ENCODE measurements around the gene ARAP1.

The ARAP1 gene

GRCh38 chr11:72686639-72687220, 65.5 kb downstream of the ARAP1 start:
- no peak overlapping the region for H3K4me2 ChIP-seq (ENCODE audit: low read depth, low read length, poor library complexity, severe bottlenecking)
- no peaks in the 10 kb centered on the region for H3K4me1 ChIP-seq (ENCODE audit: insufficient read depth, low read length, poor library complexity, severe bottlenecking)
- H3K9me2 ChIP-seq (replicated peaks; ENCODE audit: low read depth, low read length) = no peaks in the 10 kb centered on the region
- H2AFZ ChIP-seq (ENCODE audit: low read length) = no peak overlapping the region
- TF ChIP-seq CTCF (conservative IDR thresholded peaks at IDR 0.05; ENCODE audit: low read length) (no peak), EZH2phosphoT487 (IDR thresholded peaks at IDR 0.05; ENCODE audit: borderline replicate concordance) (no peak)
- no peaks in the 10 kb centered on the region for H3K27me3 ChIP-seq (ENCODE audit: insufficient read depth, low read length, poor library complexity, severe bottlenecking)
- H3K9me3 ChIP-seq (ENCODE audit: insufficient read depth, low read depth, low read length) = no peaks in the 10 kb centered on the region
- no peak overlapping the region for H3K9ac ChIP-seq (ENCODE audit: low read depth, low read length, poor library complexity, severe bottlenecking)
- H4K20me1 ChIP-seq (ENCODE audit: insufficient read depth, low read length, poor library complexity, severe bottlenecking) = no peaks in the 10 kb centered on the region
- H3K36me3 ChIP-seq (ENCODE audit: insufficient read depth, low read length) = peaks cover 26% of the 10 kb centered on the region; the same call in 1 of the 2 replicates
- H3F3A ChIP-seq (ENCODE audit: low read depth) = no peaks in the 10 kb centered on the region
- H3K4me3 ChIP-seq (ENCODE audit: low read length, poor library complexity, severe bottlenecking) = no peak overlapping the region
- no peaks in the 10 kb centered on the region for H3K79me2 ChIP-seq (ENCODE audit: insufficient read depth, low read length)

GRCh38 chr11:72685560-72686480, 66.4 kb downstream of the ARAP1 start:
- no peak overlapping the region for H2AFZ ChIP-seq (ENCODE audit: low read length)
- TF ChIP-seq CTCF (conservative IDR thresholded peaks at IDR 0.05; ENCODE audit: low read length) (no peak), EZH2phosphoT487 (IDR thresholded peaks at IDR 0.05; ENCODE audit: borderline replicate concordance) (no peak)
- no peak overlapping the region for H3K9ac ChIP-seq (ENCODE audit: low read depth, low read length, poor library complexity, severe bottlenecking)
- H3K27me3 ChIP-seq (ENCODE audit: insufficient read depth, low read length, poor library complexity, severe bottlenecking) = no peaks in the 10 kb centered on the region
- no peaks in the 10 kb centered on the region for H3K9me3 ChIP-seq (ENCODE audit: insufficient read depth, low read depth, low read length)
- H3F3A ChIP-seq (ENCODE audit: low read depth) = no peaks in the 10 kb centered on the region
- H3K4me1 ChIP-seq (ENCODE audit: insufficient read depth, low read length, poor library complexity, severe bottlenecking) = no peaks in the 10 kb centered on the region
- H3K9me2 ChIP-seq (replicated peaks; ENCODE audit: low read depth, low read length) = no peaks in the 10 kb centered on the region
- H3K79me2 ChIP-seq (ENCODE audit: insufficient read depth, low read length) = no peaks in the 10 kb centered on the region
- no peaks in the 10 kb centered on the region for H4K20me1 ChIP-seq (ENCODE audit: insufficient read depth, low read length, poor library complexity, severe bottlenecking)
- peaks cover 20% of the 10 kb centered on the region; the same call in 1 of the 2 replicates for H3K36me3 ChIP-seq (ENCODE audit: insufficient read depth, low read length)
- H3K4me3 ChIP-seq (ENCODE audit: low read length, poor library complexity, severe bottlenecking) = no peak overlapping the region
- H3K4me2 ChIP-seq (ENCODE audit: low read depth, low read length, poor library complexity, severe bottlenecking) = no peak overlapping the region

- H3K36me3 ChIP-seq (ENCODE audit: insufficient read depth, low read length) = peaks cover 20% of the 10 kb centered on the region; the same call in 1 of the 2 replicates
- no peaks in the 10 kb centered on the region for H3K9me3 ChIP-seq (ENCODE audit: insufficient read depth, low read depth, low read length)
- no peaks in the 10 kb centered on the region for H4K20me1 ChIP-seq (ENCODE audit: insufficient read depth, low read length, poor library complexity, severe bottlenecking)
- H3K4me3 ChIP-seq (ENCODE audit: low read length, poor library complexity, severe bottlenecking) = no peak overlapping the region
- no peaks in the 10 kb centered on the region for H3F3A ChIP-seq (ENCODE audit: low read depth)
- TF ChIP-seq EZH2phosphoT487 (IDR thresholded peaks at IDR 0.05; ENCODE audit: borderline replicate concordance) (no peak), CTCF (conservative IDR thresholded peaks at IDR 0.05; ENCODE audit: low read length) (peak; percentile 58)
- no peak overlapping the region for H3K4me2 ChIP-seq (ENCODE audit: low read depth, low read length, poor library complexity, severe bottlenecking)
- no peak overlapping the region for H2AFZ ChIP-seq (ENCODE audit: low read length)
- no peaks in the 10 kb centered on the region for H3K79me2 ChIP-seq (ENCODE audit: insufficient read depth, low read length)
- H3K27me3 ChIP-seq (ENCODE audit: insufficient read depth, low read length, poor library complexity, severe bottlenecking) = no peaks in the 10 kb centered on the region
- no peaks in the 10 kb centered on the region for H3K9me2 ChIP-seq (replicated peaks; ENCODE audit: low read depth, low read length)
- no peak overlapping the region for H3K9ac ChIP-seq (ENCODE audit: low read depth, low read length, poor library complexity, severe bottlenecking)
- H3K4me1 ChIP-seq (ENCODE audit: insufficient read depth, low read length, poor library complexity, severe bottlenecking) = no peaks in the 10 kb centered on the region
Observed at GRCh38 chr11:72684236-72684912, 67.8 kb downstream of the ARAP1 start.

All from Loucy (cell line).